Activated naive CD8-positive, alpha-beta T cell treated with anti-CD3 and anti-CD28 coated beads, Interleukin-2, amount 10 ng/mL, durations not matched to agents 7 days and 5 days (primary cell): ENCODE results near the gene LARGE1. TPM values are rescaled to one million over a fixed set of nuclear protein-coding genes. Genes with fewer than 3 reads are reported as not detected.

ENCODE experiments used
- ATAC-seq: fragments of 150-1000 bp; cut with Tn5 transposase; one replicate; pipeline ENCODE4 v1.10.0; 2021; ENCODE audit warnings: low read depth, moderate library complexity
- POLR2A ChIA-PET: fragments of 350-600 bp; sonication (Branson Sonifier 250); formaldehyde crosslinking; loops from one replicate; lab custom pipeline; 2021; ENCODE audit warnings: antibody characterized with exemption; lab: Charles Lee
- DNase-seq: peaks from one replicate; pipeline ENCODE4 v3.0.0; 2021
- H3K27ac Mint-ChIP-seq: one replicate; pipeline ENCODE4 v1.8.0; 2022; ENCODE audit warnings: mild to moderate bottlenecking, mixed read lengths
- H3K27me3 Mint-ChIP-seq: one replicate; pipeline ENCODE4 v1.8.0; 2022; ENCODE audit warnings: mild to moderate bottlenecking, moderate library complexity, mixed read lengths
- H3K36me3 Mint-ChIP-seq: one replicate; pipeline ENCODE4 v1.8.0; 2021; ENCODE audit warnings: mild to moderate bottlenecking, mixed read lengths
- H3K4me1 Mint-ChIP-seq: one replicate; pipeline ENCODE4 v1.8.0; 2021; ENCODE audit warnings: mixed read lengths
- H3K4me3 Mint-ChIP-seq: one replicate; pipeline ENCODE4 v1.8.0; 2022; ENCODE audit warnings: mild to moderate bottlenecking, moderate library complexity, mixed read lengths
- H3K9me3 Mint-ChIP-seq: one replicate; pipeline ENCODE4 v1.8.0; 2021; ENCODE audit warnings: mixed read lengths
- total RNA-seq, 2 experiments: library from RNA; stranded (reverse); gene quantifications; one replicate each; pipeline ENCODE4 v1.2.3, GENCODE V29; 2021

LARGE1 gene
- total RNA-seq, 2 experiments from 2014 or later: 0.68 to 0.75 TPM

DNA sequence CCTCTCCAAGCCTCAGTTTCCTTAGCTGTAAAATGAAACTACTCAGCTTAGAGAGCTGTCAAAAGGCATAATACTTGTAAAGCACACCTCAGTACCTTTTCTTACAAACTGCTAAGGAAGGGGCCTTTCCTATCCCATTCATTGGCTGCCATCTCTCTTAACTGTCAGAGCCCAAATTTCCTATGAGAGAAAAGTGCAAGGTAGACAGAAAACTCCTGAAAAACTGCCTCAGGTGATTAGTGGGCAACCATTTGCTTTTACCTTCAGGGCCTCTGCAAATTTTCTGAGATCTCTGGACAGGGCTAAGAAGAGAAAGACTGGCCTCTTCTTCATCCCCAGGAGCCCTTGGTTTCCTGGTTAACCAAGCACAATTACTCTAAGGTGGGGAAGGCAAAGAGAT lies 13.8 kb downstream of the LARGE1 start:
- H3K4me1 Mint-ChIP-seq: no peaks in the 10 kb centered on the region
- no peak overlapping the region for H3K27ac Mint-ChIP-seq
- H3K27me3 Mint-ChIP-seq: no peaks in the 10 kb centered on the region
- no peak overlapping the region for H3K4me3 Mint-ChIP-seq
- ATAC-seq: no peak
- no peak for DNase-seq
- POLR2A ChIA-PET: no interaction called here
- H3K36me3 Mint-ChIP-seq: no peaks in the 10 kb centered on the region
- H3K9me3 Mint-ChIP-seq: peaks cover 2% of the 10 kb centered on the region

DNA sequence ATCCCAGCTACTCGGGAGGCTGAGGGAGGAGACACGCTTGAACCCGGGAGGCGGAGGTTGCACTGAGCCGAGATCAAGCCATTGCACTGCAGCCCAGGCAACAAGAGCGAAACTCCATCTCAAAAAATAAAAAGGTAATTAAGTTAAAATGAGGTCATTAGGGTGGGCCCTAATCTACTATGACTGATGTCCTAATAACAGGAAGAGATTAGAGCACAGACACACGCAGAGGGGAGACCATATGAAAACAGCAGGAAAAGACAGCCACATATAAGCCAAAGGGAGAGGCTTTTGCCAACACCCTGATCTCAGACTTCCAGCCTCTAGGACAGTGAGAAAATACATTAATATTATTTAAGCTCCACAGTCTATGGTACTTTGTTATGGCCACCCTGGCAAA lies 17.3 kb downstream of the LARGE1 start:
- H3K4me1 Mint-ChIP-seq: no peaks in the 10 kb centered on the region
- peaks cover 2% of the 10 kb centered on the region for H3K9me3 Mint-ChIP-seq
- ATAC-seq (no peak), DNase-seq (no peak)
- H3K27ac Mint-ChIP-seq: no peak overlapping the region
- H3K27me3 Mint-ChIP-seq: no peaks in the 10 kb centered on the region
- no peak overlapping the region for H3K4me3 Mint-ChIP-seq
- POLR2A ChIA-PET: no interaction called here
- H3K36me3 Mint-ChIP-seq: no peaks in the 10 kb centered on the region

DNA sequence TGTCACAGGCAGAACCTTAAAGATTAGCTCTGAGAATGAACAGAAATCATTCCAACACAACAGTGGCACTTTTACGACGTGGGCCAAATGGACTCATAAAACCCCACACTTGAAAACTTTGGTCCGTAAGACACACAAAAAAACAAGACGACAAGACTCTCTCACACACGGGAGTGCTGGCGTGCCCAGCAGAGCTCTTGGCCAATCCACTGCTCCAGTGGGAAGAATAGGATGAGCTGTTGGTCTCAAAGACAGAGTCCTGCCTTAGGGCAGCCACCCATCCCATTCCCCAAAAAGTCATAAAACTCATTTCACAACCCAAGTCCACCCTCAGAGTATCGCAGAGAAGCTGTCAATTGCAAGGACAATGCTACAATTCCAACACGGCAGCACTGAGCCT lies 18.2 kb downstream of the LARGE1 start:
- no peaks in the 10 kb centered on the region for H3K27me3 Mint-ChIP-seq
- POLR2A ChIA-PET: no interaction called here

DNA sequence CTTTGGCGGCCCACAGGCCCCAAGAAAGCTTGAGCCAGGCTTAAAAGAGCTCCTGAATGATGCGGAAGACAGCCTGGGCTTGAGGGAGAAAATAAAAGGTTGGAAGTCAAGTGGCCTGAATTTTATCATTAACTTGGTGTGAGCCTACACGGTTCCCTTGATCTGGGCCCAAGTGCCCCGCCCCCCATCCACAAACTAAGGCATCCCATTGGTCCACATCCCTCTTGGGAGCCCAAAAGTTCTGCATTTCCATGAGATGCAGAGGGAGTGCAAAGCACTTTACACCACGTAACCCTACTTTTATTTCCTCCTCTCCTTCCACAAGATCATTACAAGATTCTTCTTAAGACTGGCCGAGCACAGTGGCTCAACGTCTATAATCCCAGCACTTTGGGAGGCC lies 22.2 kb downstream of the LARGE1 start:
- Mint-ChIP-seq H3K4me3 (no peak overlapping the region), H3K4me1 (no peaks in the 10 kb centered on the region), H3K9me3 (peaks cover 3% of the 10 kb centered on the region), H3K36me3 (no peaks in the 10 kb centered on the region), H3K27ac (no peak overlapping the region), H3K27me3 (no peaks in the 10 kb centered on the region)
- no peak for DNase-seq
- POLR2A ChIA-PET: no interaction called here
- ATAC-seq: no peak

More for the DNA sequence above, 18.2 kb downstream of the LARGE1 start:
- no peak for ATAC-seq
- no peaks in the 10 kb centered on the region for H3K36me3 Mint-ChIP-seq
- no peaks in the 10 kb centered on the region for H3K4me1 Mint-ChIP-seq
- H3K4me3 Mint-ChIP-seq: no peak overlapping the region
- H3K9me3 Mint-ChIP-seq: peaks cover 2% of the 10 kb centered on the region
- H3K27ac Mint-ChIP-seq: no peak overlapping the region
- DNase-seq: no peak

DNA sequence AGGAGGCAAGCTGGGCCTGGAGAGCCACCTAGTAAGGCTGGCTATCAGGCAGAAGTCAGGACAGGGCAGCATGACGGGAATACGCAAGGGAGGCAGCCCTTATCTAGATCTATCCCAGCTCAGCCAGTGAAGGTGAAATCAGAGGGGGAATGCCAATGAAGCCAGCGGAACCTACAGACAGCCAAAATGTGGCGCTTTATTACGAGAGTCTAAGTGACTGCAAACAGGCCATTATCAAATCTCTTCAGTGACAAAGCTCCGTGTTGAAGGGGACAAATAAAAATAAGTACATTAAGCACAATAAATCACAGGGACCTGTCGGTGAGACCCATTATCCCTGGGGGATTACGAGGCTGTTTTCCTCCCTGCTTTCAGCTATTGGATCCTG lies 22.8 kb downstream of the LARGE1 start:
- no peaks in the 10 kb centered on the region for H3K36me3 Mint-ChIP-seq
- peaks cover 3% of the 10 kb centered on the region for H3K9me3 Mint-ChIP-seq
- POLR2A ChIA-PET: no interaction called here
- no peak overlapping the region for H3K4me3 Mint-ChIP-seq
- no peaks in the 10 kb centered on the region for H3K4me1 Mint-ChIP-seq
- H3K27ac Mint-ChIP-seq: no peak overlapping the region
- H3K27me3 Mint-ChIP-seq: no peaks in the 10 kb centered on the region
- ATAC-seq (no peak), DNase-seq (no peak)

DNA sequence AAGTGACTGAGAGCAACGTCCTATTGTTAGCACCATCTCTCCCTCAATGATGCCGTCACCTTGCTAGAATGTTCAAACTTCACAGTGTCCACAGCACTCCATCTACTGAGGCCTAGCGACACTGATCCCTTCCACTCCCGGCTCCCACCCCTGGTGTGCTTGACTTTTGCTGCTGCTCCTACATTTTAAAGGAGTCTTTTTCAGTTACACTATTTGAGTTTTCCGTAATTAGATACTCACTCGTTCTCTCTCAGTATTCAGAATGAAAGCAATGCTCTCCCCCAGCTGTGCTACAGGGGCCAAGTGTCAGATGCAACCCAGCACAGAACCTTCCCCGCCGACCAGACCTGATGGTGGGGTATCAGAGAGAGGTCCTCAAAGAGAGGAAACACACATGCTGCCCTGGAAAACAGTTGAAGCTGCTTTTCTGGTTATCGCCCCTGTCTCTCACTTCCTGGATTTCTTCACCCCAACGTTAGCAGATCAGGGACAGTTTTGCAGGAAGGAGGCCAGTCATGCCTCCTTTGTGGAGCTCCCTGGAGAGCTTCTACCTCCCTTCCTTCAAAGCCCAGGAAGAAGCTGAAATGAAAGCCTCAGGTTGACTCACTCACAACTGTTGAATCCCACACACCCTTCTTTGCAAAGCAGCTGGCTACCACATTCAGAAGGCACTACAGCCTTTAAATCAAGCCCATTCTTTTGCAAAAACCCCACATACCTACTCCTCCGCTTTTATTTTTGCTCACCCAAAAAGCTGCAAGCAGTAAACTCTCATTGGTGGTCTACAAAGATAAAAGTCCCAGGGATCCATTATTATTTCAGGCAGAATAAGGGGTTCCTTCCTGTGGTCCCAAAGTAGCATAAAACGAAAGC lies 23.5 kb downstream of the LARGE1 start:
- no peak for ATAC-seq
- no peaks in the 10 kb centered on the region for H3K36me3 Mint-ChIP-seq
- no peak for DNase-seq
- H3K27ac Mint-ChIP-seq: no peak overlapping the region
- H3K9me3 Mint-ChIP-seq: peaks cover 5% of the 10 kb centered on the region
- H3K4me1 Mint-ChIP-seq: no peaks in the 10 kb centered on the region
- POLR2A ChIA-PET: no interaction called here
- H3K27me3 Mint-ChIP-seq: no peaks in the 10 kb centered on the region
- H3K4me3 Mint-ChIP-seq: no peak overlapping the region

DNA sequence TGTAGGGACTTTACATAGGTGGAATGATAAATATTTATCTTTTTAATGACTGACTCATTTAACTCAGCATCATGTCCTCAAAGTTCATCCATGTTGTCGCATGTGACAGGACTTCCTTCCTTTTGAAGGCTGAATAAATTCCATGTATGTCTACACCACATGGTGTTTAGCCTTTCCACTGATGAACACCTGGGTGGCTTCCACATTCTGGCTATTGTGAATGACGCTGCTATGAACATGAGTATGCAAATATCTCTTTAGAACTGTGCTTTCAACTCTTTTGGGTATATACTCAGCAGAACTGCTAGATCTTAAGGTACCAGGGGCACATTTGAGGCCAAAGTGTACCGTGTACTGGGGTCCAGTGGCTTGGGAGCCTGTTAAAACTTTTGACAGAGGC lies 24.1 kb downstream of the LARGE1 start:
- H3K36me3 Mint-ChIP-seq: no peaks in the 10 kb centered on the region

DNA sequence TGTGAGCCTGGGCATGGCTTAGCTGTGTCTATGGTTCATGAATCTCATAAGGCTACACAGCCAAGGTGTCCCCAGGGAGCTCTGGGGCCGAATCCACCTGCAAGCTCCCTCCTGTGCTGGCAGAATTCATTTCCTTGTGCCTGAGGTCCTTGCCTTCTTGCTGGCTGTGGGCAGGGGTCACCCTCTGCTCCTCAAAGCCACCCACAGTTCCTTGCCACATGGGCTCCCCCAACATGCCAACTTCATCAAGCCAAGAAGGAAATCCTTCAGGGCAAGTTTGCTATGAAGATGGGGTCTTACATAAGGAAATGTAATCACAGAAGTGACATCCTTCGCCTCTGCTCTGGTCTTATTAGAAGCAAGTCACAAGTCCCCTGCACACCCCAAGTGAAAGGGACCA lies 24.8 kb downstream of the LARGE1 start:
- Mint-ChIP-seq H3K9me3 (peaks cover 5% of the 10 kb centered on the region), H3K4me1 (no peaks in the 10 kb centered on the region), H3K4me3 (no peak overlapping the region), H3K27me3 (no peaks in the 10 kb centered on the region), H3K36me3 (no peaks in the 10 kb centered on the region), H3K27ac (no peak overlapping the region)
- ATAC-seq: no peak
- DNase-seq: no peak
- POLR2A ChIA-PET: no interaction called here

More for the DNA sequence above, 24.1 kb downstream of the LARGE1 start:
- POLR2A ChIA-PET: no interaction called here
- H3K4me3 Mint-ChIP-seq: no peak overlapping the region
- H3K4me1 Mint-ChIP-seq: no peaks in the 10 kb centered on the region
- peaks cover 5% of the 10 kb centered on the region for H3K9me3 Mint-ChIP-seq
- ATAC-seq: no peak
- no peak overlapping the region for H3K27ac Mint-ChIP-seq
- no peak for DNase-seq
- H3K27me3 Mint-ChIP-seq: no peaks in the 10 kb centered on the region

DNA sequence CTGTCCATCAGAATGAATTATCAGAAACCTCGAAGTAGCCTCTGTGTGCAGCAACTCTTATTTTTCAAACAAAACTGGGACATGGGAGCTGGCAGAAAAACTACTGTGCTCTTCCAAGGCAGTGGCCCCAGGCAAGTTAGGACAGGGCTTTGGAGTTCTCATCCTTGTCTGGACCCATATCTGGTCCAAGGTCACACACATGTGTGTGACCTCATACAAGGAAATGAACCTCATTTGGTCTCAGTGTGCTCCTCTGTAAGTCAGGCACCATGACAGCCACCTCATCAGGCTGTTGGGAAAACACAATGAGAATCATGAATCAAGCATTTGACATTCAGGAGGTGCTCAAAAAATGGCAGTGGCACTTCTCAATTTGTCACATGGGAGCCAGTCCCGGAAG lies 25.8 kb downstream of the LARGE1 start:
- no peaks in the 10 kb centered on the region for H3K36me3 Mint-ChIP-seq
- POLR2A ChIA-PET: no interaction called here
- H3K4me1 Mint-ChIP-seq: no peaks in the 10 kb centered on the region
- H3K9me3 Mint-ChIP-seq: peaks cover 5% of the 10 kb centered on the region
- H3K4me3 Mint-ChIP-seq: no peak overlapping the region
- H3K27me3 Mint-ChIP-seq: no peaks in the 10 kb centered on the region
- H3K27ac Mint-ChIP-seq: no peak overlapping the region
- DNase-seq (no peak), ATAC-seq (no peak)

DNA sequence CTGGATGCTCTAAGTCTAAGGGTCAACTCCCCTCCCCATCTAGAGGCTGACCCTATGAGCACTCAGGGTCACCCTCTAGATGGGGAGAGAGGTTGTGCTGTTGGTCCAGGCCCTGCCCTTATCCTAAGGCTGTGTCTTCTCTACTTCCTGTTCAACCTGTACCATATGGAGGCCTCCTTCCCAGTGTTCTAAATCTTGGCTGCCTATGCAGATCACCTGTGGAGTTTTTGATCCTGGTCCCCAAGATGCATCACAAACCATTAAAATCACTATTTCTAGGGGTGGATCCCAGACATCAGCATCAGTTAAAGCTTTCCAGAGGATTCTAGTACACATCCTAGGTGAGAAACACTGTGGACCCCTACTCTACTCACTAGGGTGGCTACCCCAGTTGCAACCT lies 26.2 kb downstream of the LARGE1 start:
- Mint-ChIP-seq H3K4me1 (no peaks in the 10 kb centered on the region), H3K9me3 (peaks cover 5% of the 10 kb centered on the region), H3K4me3 (no peak overlapping the region), H3K36me3 (no peaks in the 10 kb centered on the region), H3K27ac (no peak overlapping the region), H3K27me3 (no peaks in the 10 kb centered on the region)
- ATAC-seq (no peak), DNase-seq (no peak)
- POLR2A ChIA-PET: no interaction called here

DNA sequence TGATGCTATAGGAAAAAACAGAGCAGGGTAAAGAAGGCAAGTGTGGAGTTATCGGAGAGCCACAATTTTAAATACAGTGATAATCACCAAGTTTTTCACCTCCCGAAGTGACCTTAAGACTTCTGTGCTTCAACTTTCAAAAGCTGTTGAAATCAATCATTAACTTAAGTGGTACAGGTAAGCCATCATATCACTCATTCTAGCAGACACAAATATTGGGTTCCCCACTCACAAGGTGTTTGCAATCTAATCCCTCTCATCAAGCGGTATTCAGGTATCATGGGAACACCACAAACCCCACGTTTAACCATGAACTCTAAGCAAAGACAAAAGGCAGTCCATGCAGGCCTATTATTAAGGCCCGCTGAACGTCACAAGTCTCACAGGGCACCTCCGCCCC lies 26.8 kb downstream of the LARGE1 start:
- no peak overlapping the region for H3K27ac Mint-ChIP-seq
- H3K27me3 Mint-ChIP-seq: no peaks in the 10 kb centered on the region
- H3K9me3 Mint-ChIP-seq: peaks cover 5% of the 10 kb centered on the region
- H3K36me3 Mint-ChIP-seq: no peaks in the 10 kb centered on the region
- H3K4me3 Mint-ChIP-seq: no peak overlapping the region
- H3K4me1 Mint-ChIP-seq: no peaks in the 10 kb centered on the region
- no peak for DNase-seq
- ATAC-seq: no peak
- POLR2A ChIA-PET: no interaction called here

DNA sequence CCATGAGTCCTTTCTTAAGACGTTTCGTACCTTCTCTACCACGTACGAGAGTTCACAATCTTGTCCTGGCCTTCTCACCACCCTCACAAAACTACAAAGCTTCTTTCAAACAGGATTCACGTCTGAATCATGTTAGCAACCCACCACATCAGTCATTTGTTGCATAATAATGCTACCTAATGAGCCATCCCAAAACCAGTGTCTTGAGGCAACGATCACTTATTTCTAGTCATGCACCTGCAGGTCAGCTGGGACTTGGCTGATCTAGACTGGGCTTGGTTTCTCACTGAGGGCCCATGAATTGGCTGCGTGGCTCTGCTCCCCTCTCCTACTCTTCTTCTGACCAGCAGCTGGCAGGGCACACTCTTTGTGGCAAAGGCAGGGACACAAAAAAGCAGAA lies 28.3 kb downstream of the LARGE1 start:
- Mint-ChIP-seq H3K4me3 (no peak overlapping the region), H3K4me1 (no peaks in the 10 kb centered on the region), H3K27me3 (no peaks in the 10 kb centered on the region), H3K9me3 (peaks cover 6% of the 10 kb centered on the region), H3K36me3 (no peaks in the 10 kb centered on the region), H3K27ac (no peak overlapping the region)
- no peak for ATAC-seq
- POLR2A ChIA-PET: no interaction called here
- no peak for DNase-seq

DNA sequence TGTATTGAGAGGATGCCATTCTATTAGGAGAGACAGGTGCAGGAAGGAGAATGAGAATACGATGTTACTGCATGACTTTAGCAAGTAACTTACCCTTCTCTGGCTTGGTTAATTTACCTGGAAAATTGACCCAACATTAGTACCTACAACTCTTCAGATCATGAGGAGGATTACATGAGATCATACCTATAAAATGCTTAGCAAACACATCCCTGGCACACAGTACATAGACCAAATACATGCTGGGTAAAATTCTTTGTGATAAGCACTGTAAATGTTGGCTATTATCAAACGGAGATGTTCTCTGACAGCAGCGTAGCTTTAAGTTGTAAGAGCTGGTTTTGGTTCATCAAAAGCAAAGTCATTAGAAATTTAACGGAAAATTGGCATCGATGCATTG lies 28.8 kb downstream of the LARGE1 start:
- Mint-ChIP-seq H3K36me3 (no peaks in the 10 kb centered on the region), H3K4me3 (no peak overlapping the region), H3K27me3 (no peaks in the 10 kb centered on the region), H3K4me1 (no peaks in the 10 kb centered on the region), H3K9me3 (peaks cover 6% of the 10 kb centered on the region), H3K27ac (no peak overlapping the region)
- POLR2A ChIA-PET: no interaction called here
- no peak for DNase-seq
- ATAC-seq: no peak

DNA sequence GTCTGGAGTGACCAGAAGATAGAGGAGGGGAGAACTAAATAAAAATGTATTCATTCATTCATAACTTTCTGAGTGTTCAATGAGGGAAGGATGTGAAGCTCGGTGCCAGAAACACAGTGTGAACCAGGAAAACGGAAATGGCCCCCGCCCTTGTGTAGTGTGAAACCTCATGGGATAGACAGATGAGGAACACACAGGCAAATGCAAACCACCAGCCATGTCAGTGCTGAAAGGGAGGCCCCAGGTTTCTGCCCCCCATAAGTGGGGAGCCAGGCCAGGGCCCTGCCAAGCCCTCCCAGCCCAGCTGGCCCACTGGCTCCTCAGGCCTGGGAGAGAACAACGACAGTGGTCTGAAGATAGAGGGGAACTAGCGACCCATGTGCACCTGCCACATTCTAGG lies 30.5 kb downstream of the LARGE1 start:
- Mint-ChIP-seq H3K27me3 (no peaks in the 10 kb centered on the region), H3K36me3 (no peaks in the 10 kb centered on the region), H3K9me3 (peaks cover 5% of the 10 kb centered on the region), H3K4me1 (no peaks in the 10 kb centered on the region), H3K4me3 (no peak overlapping the region), H3K27ac (no peak overlapping the region)
- DNase-seq: no peak
- no peak for ATAC-seq
- POLR2A ChIA-PET: no interaction called here
